Natural killer cell (primary cell): Measurements from ENCODE around the gene TNFRSF21. TPM values are rescaled to one million over a fixed set of nuclear protein-coding genes. Genes with fewer than 3 reads are reported as not detected.
A peak's percentile ranks its signal among the peaks of the same experiment; 100 is the strongest.

Experiments
- ATAC-seq, 3 donors: fragments of 150-1000 bp in 2 of 3; fragments of 200-7000 bp in 1 of 3; cut with Tn5 transposase; 1 replicate in 1 of 3; 2 replicates in 2 of 3; pipeline ENCODE4 v1.10.0; 2021; ENCODE audit warnings: mild to moderate bottlenecking in 2 of 3, moderate library complexity in 2 of 3
- DNase-seq, 2 donors: peaks; one replicate each; pipeline versions ENCODE4 v3.0.0 to v3.0.0-alpha.2; 2013 to 2021; ENCODE audit warnings: mixed read lengths in 1 of 2
- H3K27ac ChIP-seq: one replicate; pipeline ENCODE4 v1.5.1; 2013; ENCODE audit warnings: mild to moderate bottlenecking, low read length
- H3K27me3 ChIP-seq: one replicate; pipeline ENCODE4 v1.6.1; 2013; ENCODE audit warnings: low read length; ENCODE audit not compliant: control insufficient read depth, insufficient read depth
- H3K36me3 ChIP-seq: one replicate; pipeline ENCODE4 v1.6.1; 2013; ENCODE audit warnings: low read length; ENCODE audit not compliant: control insufficient read depth, insufficient read depth
- H3K4me1 ChIP-seq: one replicate; pipeline ENCODE4 v1.6.1; 2013; ENCODE audit warnings: low read length; ENCODE audit not compliant: control insufficient read depth, insufficient read depth
- H3K4me3 ChIP-seq: one replicate; pipeline ENCODE4 v1.5.1; 2013; ENCODE audit warnings: low read length
- H3K9me3 ChIP-seq: one replicate; pipeline ENCODE4 v1.6.1; 2013; ENCODE audit warnings: low read length; ENCODE audit not compliant: control insufficient read depth, insufficient read depth
- H3K27ac Mint-ChIP-seq, 2 donors: one replicate each; pipeline ENCODE4 v1.8.0; 2022; ENCODE audit warnings: mild to moderate bottlenecking in 2 of 2, mixed read lengths in 2 of 2, moderate library complexity in 1 of 2
- H3K27me3 Mint-ChIP-seq, 2 donors: one replicate each; pipeline ENCODE4 v1.8.0; 2022; ENCODE audit warnings: low read depth in 2 of 2, mixed read lengths in 2 of 2
- H3K36me3 Mint-ChIP-seq: one replicate; pipeline ENCODE4 v1.8.0; 2022; ENCODE audit warnings: mixed read lengths
- H3K4me1 Mint-ChIP-seq, 2 donors: one replicate each; pipeline ENCODE4 v1.8.0; 2022; ENCODE audit warnings: mixed read lengths in 2 of 2
- H3K4me3 Mint-ChIP-seq: one replicate; pipeline ENCODE4 v1.8.0; 2022; ENCODE audit warnings: mild to moderate bottlenecking, moderate library complexity, mixed read lengths
- H3K9me3 Mint-ChIP-seq, 2 donors: one replicate each; pipeline ENCODE4 v1.8.0; 2022; ENCODE audit warnings: mixed read lengths in 2 of 2
- WGBS: methylation state at CpG from one replicate; pipeline ENCODE4 v1.1.7; 2013; ENCODE audit warnings: missing lambda C conversion rate; ENCODE audit not compliant: insufficient coverage; 5-methylcytosine and 5-hydroxymethylcytosine counted together
- intact Hi-C: fragments of 100-400 bp; cut with micrococcal nuclease; formaldehyde crosslinking; loops from one replicate; pipeline ENCODE4 v1.14.2; 2022
- total RNA-seq, 4 donors: library from RNA; stranded (reverse); fragments of 120-200 nt in 1 of 4; gene quantifications; one replicate each; pipeline versions ENCODE4 v1.2.3 to v1.2.4, GENCODE V29; 2013 to 2022
- TF ChIP-seq, protein P1 (sequence below): fragments of 200-600 bp; IDR thresholded peaks from one replicate; pipeline ENCODE4 v1.8.0; 2022; ENCODE audit warnings: antibody characterized with exemption

TNFRSF21 gene
- total RNA-seq, 3 donors from 2014 or later (not counting 1 experiment from before 2014, with no cell fraction given): 0.58 to 0.92 TPM; not detected in 1

DNA sequence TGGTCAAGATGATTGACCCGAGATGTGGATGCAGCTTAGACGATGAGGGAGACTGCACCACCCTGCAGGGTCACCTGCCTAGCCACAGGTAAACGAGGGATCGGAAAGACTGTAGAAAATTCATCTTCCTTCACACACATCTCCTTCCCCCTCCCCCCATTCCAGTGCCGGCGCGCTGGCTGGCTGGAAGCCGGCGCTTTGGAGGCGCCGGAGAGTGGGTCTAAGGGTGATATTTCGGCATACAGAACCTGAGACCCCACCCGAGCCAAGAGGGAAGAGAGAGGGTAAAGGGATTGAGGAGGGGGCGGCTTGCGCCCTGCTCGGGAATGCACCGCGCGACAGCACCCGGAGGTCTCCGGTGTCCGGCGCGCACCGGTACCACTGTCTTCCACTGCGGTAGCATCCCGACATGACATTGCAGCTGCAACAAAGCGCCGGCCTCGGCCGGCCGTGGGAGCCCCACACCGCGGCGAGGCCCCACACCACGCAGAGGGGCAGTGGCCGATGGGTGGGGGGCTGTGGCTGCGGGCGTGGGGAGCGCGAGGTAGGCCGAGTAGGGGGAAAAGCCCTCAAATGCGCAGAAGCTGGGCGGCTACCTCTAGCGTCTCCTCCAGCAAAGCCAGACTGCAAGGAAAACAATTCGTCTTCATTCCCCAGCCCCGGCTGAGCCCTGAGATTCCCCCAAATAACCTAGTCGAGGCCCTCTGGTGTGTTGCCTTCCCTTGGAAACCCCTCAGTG is 984 bp downstream of the TNFRSF21 start:
- peak overlapping the region; percentile 65 for H3K4me3 Mint-ChIP-seq
- no peaks in the 10 kb centered on the region for H3K36me3 ChIP-seq
- no peak overlapping the region for H3K27ac ChIP-seq
- TF ChIP-seq, protein P1, sequence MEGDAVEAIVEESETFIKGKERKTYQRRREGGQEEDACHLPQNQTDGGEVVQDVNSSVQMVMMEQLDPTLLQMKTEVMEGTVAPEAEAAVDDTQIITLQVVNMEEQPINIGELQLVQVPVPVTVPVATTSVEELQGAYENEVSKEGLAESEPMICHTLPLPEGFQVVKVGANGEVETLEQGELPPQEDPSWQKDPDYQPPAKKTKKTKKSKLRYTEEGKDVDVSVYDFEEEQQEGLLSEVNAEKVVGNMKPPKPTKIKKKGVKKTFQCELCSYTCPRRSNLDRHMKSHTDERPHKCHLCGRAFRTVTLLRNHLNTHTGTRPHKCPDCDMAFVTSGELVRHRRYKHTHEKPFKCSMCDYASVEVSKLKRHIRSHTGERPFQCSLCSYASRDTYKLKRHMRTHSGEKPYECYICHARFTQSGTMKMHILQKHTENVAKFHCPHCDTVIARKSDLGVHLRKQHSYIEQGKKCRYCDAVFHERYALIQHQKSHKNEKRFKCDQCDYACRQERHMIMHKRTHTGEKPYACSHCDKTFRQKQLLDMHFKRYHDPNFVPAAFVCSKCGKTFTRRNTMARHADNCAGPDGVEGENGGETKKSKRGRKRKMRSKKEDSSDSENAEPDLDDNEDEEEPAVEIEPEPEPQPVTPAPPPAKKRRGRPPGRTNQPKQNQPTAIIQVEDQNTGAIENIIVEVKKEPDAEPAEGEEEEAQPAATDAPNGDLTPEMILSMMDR: no peak
- ATAC-seq: no peak
- H3K27me3 Mint-ChIP-seq: peaks cover 37 to 63% of the 10 kb centered on the region in 2 donors
- H3K4me3 ChIP-seq: no peak overlapping the region
- H3K9me3 ChIP-seq: no peaks in the 10 kb centered on the region
- peaks cover 19% of the 10 kb centered on the region for H3K27me3 ChIP-seq
- H3K27ac Mint-ChIP-seq: no peak overlapping the region
- peak in 1 of 2 donors; percentile 7 for DNase-seq
- H3K4me1 ChIP-seq: peaks cover 8% of the 10 kb centered on the region
- WGBS: under 1% methylated on average over 45 of the region's 48 CpGs
- intact Hi-C loops: no loop called here
- H3K36me3 Mint-ChIP-seq: no peaks in the 10 kb centered on the region
- H3K9me3 Mint-ChIP-seq: no peaks in the 10 kb centered on the region
- H3K4me1 Mint-ChIP-seq: peaks cover 6 to 14% of the 10 kb centered on the region in 2 donors

DNA sequence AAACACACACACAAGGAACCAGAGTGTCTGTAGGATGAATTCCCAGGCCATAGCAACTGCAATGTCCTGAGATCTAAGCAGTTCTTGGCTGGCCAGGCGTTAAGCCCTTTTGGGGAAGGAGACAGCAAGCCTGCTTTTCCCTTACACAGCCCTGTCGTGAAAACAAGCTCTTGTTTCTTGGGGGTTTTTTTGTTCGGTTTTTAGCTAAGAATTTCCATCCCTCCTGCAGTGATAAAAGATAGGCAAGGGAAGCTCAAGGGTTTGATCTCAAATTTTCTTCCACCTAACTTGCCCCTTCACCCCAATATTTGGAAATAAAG is 1.5 kb downstream of the TNFRSF21 start:
- intact Hi-C loops: no loop called here
- WGBS: 33% methylated on average over 1 of the region's 3 CpGs
- H3K27me3 Mint-ChIP-seq: peaks cover 35 to 63% of the 10 kb centered on the region in 2 donors

DNA sequence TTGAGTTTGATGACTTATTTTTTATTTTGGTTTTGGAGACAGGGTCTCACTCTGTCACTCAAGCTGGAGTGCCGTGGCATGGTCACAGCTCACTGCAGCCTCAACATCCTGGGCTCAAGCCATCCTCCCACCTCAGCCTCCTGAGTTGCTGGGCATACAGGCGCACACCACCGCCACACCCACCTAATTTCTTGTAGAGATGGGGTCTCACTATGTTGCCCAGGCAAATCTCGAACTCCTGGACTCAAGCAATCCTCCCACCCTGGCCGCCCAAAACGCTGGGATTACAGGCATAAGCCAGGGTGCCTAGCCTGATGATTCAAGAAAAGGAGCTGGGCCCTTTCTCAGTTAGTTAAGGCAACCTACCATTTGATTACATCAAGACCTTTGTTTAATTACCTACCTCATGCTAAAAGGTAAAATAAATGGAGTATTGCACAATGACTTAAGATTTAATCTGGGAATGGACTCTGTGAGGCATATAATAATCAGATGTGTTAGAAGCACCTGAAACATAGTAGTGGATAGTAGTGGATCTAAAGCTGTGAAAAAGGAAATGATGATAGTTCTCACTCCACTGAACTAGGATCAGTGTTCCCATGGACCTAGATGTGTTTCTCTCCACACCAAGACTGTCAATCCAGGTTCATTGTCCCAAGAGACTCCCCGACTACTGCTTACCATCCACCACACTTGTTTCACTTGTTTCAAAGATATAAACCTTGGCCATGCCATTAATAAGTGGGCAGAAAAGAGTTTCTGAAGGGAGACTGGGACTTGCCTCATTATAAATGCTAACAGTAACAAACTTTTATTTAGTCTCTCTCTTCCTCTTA is 2.1 kb downstream of the TNFRSF21 start:
- TF ChIP-seq, protein P1: no peak
- Histone ChIP-seq H3K4me3 (no peak overlapping the region), H3K27me3 (peaks cover 19% of the 10 kb centered on the region), H3K4me1 (peaks cover 8% of the 10 kb centered on the region), H3K9me3 (no peaks in the 10 kb centered on the region), H3K36me3 (no peaks in the 10 kb centered on the region), H3K27ac (no peak overlapping the region)
- H3K27me3 Mint-ChIP-seq: peaks cover 33 to 66% of the 10 kb centered on the region in 2 donors
- no peaks in the 10 kb centered on the region for H3K36me3 Mint-ChIP-seq
- no peaks in the 10 kb centered on the region for H3K9me3 Mint-ChIP-seq
- no peak overlapping the region for H3K27ac Mint-ChIP-seq
- H3K4me1 Mint-ChIP-seq: peaks cover 6 to 14% of the 10 kb centered on the region in 2 donors
- ATAC-seq (no peak), DNase-seq (no peak)
- peak overlapping the region; percentile 65 for H3K4me3 Mint-ChIP-seq
- intact Hi-C loops: no loop called here
- WGBS: 82% methylated on average over 7 of the region's 7 CpGs

More for the DNA sequence above, 1.5 kb downstream of the TNFRSF21 start:
- H3K4me1 Mint-ChIP-seq: peaks cover 6 to 14% of the 10 kb centered on the region in 2 donors
- H3K27me3 ChIP-seq: peaks cover 19% of the 10 kb centered on the region
- no peaks in the 10 kb centered on the region for H3K36me3 ChIP-seq
- no peak overlapping the region for H3K27ac Mint-ChIP-seq
- no peak for ATAC-seq
- no peaks in the 10 kb centered on the region for H3K9me3 Mint-ChIP-seq
- H3K4me1 ChIP-seq: peaks cover 8% of the 10 kb centered on the region
- TF ChIP-seq, protein P1: no peak
- no peaks in the 10 kb centered on the region for H3K9me3 ChIP-seq
- H3K4me3 Mint-ChIP-seq: peak overlapping the region; percentile 65
- no peaks in the 10 kb centered on the region for H3K36me3 Mint-ChIP-seq
- no peak for DNase-seq
- no peak overlapping the region for H3K4me3 ChIP-seq
- H3K27ac ChIP-seq: no peak overlapping the region
